Measurements from ENCODE around the gene PXT1.
"Not testable (repeated sequence)": the region's sequence is repeated elsewhere in the genome, so short reads cannot be mapped to it uniquely, and the experiment has no call there.

PXT1 gene, protein sequence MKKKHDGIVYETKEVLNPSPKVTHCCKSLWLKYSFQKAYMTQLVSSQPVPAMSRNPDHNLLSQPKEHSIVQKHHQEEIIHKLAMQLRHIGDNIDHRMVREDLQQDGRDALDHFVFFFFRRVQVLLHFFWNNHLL

DNA sequence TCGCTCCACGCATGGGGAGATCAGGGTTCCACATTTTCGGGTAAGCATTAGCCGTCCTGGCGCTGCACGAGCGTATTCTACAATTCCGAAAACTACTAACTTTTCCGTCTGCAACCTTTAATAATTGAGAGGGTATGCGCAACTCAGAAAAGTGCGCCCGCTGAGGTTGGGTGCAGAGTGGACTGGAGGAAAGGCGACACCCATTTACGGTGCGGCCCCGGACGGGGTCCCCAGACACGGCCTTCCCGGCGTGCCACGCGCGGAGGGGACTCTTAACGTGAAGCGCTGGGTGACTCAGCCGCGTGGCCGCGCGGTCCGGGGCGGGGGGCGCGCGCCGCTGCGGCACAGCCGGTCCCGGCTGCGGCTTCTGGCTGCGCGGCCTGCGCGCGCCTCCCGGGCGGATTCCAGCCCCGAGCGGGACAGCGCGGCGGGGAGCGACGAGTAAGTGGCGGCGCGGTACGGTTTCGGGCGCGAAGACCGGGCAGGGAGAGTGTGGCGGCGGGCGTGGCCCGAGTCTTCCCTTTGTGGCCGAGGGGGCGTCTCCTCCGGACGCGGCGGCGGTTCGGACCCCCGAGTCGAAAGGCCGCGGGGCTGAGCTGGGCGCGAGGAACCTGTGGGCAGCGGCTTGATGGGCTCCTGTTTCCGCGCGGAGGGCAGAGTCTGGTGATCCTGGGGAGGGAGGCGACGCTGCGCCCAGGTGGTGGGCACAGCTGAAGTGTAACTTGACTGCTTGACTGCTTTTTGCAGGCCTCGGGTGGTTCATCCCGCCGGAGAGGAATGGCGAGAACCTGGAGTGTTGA lies at the start of gene PXT1, which contains the start of gene KCTD20:
PXT1 (minus strand) TSS at position 184 of the 800 bp plus-strand sequence. CDS start 16,772 bp downstream, outside the sequence.
KCTD20 (plus strand) TSS at position 330 of the 800 bp plus-strand sequence. CDS start 27,098 bp downstream, outside the sequence.
- peak; percentile 89 for DNase-seq

DNA sequence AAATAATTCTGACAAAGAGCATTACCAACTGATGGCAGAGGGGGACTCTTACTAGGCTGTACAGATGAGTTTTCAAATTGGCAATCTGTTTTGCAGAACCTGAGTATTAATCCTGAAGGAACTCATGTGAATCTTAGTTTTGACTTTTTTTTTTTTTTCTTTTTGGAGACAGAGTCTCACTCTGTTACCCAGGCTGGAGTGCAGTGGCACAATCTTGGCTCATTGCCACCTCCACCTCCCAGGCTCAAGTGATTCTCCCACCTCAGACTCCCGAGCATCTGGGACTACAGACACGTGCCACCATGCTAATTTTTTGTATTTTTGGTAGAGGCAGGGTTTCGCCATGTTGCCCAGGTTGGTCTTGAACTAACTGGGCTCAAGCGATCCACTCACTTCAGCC lies 49.4 kb upstream of the PXT1 start:
- DNase-seq, result no peak

DNA sequence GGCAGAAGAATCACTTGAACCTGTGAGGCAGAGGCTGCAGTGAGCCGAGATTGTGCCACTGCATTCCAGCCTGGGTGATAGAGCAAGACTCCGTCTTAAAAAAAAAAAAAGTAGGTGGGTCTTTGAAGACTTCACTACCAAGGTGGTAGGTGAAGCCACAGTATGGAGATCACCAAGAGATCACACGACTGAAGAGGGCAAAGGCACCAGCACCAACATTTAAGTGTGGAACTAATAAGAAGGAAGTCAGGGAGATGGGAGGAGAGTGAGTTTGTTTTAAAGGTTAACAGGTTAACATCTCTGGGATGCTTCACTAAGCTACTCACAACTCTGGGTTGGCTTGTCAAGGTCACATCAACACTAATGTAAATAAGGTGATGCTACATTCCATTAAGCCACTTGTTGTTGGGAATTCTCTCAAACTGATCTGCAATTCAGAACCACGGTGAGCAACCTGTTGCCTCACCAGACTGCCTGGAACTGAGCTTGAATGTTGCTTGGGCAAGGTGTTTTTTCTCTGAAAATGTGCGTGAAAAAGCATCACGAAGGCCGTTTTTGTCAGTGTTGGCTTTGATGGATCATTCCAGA lies 48.8 kb upstream of the PXT1 start:
- DNase-seq, result no peak

DNA sequence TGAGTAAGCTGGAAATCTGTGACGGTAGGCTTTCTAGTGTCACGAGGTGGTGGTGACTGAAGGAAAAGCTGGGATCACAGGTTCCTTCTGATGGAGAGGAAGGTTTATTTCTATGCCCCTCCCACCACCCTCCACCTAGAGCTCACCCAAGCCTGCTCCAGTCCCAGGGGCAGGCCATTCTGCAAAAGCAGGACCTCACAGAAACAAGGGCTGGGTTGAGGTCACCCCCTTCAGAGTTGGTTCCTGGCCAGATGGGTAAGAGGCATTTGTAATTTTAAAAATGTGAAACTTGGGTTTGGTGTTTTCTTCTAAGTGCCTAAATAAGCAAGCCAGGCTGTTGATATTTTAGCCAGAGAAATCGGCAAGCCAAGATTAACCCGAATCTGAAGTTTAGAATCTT lies 46.8 kb upstream of the PXT1 start:
- DNase-seq, result no peak

DNA sequence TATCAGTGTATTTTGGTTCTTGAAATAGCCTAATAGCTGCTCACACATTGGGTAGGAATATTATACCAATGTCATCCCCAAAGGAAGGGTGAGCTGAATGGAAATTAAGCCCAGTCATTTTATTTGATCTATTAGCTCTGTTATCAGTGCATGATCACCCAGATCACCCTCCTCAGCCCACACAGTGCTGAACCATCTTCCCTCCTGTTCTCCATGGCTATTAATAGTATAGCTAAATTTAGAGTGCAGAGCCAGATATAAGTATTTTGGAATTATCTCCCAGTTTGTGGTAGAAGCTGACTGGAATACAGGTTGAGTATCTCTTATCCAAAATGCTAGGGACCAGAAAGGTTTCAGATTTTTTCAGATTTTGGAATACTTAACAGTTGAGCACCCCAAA lies 45.6 kb upstream of the PXT1 start:
- no peak for DNase-seq

DNA sequence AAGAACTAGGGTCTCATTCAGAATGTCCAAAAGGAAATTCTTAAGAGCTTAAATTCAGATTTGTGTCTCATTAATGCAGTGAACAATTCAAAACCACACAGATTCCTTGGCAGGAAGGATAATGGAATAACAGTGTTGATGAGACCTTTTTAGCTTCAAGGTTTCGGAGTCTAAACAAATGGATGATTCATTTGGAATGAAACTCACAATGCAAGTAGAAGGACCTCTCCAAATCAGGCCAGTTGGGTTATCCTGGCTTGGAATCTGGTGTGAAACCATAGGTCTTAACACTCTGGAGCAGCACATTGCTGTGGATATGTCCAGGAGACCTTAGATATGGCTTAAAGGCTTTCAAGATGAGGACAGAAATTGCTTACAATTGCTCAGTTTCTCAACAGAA lies 45.0 kb upstream of the PXT1 start:
- DNase-seq, result no peak

DNA sequence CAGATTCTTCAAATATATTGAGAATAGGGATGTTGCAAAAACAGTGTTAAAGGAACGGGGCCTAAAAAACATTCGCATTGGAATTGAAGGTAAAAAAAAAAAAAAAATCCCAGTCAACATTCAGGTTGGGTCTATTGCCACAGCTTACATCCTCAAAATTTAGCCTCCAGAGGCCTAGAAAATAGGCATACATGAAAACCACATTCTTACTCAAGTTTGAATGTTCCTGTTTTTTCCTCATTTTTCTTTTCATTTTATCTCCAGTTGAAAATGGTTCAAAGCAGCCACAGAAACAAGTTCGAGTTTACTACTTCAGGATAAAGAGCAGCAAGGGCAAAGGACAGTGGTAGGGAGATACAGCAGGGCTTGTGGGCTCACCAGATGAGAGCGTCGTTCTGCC lies 42.1 kb upstream of the PXT1 start:
- no peak for DNase-seq

DNA sequence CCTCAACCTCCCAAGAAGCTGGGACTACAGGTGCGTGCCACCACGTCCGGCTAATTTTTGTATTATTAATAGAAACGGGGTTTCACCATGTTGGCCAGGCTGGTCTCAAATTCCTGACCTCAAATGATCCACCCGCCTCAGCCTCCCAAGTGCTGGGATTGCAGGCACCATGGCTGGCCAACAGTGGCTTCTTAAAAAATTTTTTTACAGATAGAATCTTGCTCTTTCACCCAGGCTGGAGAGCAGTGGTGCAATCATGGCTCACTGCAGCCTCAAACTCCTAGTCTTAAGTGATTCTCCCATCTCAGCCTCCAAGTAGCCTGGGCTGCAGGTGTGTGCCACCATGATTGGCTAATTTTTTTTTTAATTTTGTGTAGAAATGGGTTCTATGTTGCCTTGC lies 40.7 kb upstream of the PXT1 start:
- DNase-seq, result not testable (repeated sequence)

DNA sequence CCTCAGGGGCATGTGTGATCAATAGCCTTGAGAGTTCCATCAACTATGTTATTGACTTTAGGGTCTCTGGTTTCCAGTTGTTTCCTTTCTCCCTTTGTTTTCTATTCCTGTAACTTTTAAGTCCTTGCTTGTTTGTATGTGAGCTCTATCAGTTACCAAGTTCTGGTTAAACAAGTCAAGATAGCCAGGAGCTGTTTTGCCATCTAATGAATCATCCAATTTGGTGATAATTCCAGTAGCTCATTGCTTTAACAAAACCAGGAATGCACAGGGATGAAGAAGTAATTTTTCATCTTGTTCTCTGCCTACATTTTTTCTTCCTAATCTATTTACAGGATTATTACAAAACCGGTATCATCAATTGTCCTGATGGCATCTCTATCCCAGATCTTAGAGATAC lies 36.6 kb upstream of the PXT1 start:
- DNase-seq, result no peak

DNA sequence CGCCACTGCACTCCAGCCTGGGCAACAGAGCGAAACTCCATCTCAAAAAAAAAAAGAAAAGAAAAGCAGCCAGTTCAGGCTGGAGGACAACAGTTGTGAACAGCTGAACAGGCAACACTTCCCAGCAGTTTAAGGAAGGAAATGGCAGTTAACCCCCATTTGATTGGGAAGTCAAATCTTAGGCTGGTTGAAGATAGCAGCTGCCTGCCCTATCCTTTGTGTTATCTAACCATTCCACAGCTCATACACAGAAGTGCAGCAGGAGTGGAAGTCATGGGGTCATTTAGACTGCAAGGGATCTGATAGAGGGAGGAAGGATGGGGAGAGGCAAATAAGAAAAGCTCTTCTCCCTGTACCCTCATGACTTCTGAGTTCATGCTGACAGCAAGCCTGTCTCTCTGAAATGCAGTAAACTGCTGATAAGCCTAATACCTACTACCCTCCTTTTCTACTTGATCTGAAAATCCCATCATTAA lies 35.4 kb upstream of the PXT1 start:
- no peak for DNase-seq

DNA sequence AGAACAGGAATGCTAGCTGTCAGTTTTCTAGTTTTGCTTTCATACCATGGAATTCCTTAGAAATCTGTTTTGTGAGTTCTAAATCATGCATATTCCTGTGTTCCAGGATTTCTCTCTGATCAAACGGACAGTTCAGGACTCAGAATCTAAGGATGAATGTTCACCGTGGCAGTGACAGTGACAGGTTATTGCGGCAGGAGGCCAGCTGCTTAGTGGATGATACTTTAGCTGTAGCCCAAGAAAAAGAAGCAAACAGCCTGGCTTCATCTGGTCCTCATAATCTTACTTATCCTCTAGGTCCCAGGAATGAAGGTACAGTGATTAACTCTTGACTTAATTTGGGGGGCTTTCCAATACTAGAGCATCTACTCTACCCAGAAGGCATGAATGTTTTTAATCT lies 27.3 kb upstream of the PXT1 start:
- no peak for DNase-seq

DNA sequence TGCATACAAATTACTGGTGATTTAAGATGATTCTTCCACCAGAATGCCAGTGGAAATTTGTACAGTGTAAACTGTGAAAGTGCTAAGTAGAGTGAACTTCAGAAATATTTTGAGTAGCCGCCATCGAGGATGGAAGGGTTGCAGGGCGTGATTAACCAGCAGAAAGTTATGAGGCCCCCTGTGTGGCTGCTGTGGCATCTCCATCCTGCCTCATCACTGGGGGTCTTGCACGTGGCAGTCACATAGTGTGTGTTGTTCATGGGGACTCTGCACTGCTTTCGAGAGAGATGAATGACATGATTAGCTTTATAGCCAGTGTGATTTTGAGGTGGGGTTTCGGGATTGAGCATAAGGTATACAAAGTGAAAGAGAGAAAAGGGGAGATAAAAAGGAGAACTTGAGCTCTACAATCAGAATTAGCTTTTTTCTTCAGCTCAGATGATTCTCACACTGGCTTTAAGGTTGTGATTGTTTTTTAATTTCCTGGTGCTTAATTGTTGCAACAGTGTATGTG lies 26.6 kb upstream of the PXT1 start:
- DNase-seq, result no peak

DNA sequence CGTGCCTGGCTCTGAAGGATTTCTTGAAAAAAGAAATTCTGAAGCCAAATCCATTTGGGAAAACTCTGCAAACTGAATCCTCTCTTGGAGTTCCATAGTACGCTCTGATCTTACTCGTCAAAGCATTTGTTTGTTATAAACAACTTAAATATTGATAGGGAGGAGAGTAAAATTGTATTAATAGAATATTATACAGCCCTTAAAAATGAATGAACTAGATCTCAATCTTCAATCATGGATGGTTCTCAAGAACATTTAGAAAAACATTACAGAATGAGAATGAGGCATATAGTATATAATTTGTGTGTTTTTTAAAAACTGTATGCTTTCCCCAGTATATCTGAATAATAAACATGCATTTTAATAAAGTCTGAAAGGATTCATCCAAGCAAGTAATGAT lies 25.0 kb upstream of the PXT1 start:
- DNase-seq, result no peak

DNA sequence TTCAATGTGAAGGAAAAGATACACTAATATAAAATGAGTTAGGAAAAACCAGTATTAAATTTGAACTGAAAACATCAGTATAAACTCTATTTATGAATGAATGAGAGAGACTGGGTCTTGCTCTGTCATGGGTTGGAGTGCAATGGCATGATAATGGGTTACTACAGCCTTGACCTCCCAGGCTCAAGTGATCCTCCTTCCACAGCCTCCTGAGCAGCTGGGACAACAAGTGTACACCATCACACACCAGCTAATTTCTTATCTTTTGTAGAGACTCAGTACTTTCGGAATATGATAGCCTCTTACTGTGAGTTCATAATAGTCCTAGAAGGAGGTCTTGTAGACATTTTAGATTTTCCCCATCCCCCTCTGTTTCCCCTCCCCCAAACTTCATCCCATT lies 21.6 kb upstream of the PXT1 start:
- DNase-seq, result no peak

DNA sequence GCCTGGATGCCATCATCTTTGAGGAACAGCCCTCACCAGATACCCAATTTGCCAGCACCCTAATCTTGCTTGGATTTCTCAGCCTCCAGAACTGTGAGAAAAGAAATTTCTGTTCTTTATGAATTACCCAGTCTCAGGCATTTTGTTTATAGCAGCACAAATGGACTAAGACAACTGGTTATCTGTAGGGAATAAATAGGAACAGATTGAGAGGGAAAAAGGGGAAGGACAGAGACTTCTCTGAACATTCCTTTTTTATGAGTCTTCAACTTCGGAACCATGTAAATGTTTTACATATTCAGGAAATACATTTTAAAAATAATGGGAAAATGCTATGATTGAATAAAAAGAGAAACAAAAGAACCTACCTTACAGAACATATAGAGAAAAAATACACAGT lies 21.0 kb upstream of the PXT1 start:
- DNase-seq, result no peak

DNA sequence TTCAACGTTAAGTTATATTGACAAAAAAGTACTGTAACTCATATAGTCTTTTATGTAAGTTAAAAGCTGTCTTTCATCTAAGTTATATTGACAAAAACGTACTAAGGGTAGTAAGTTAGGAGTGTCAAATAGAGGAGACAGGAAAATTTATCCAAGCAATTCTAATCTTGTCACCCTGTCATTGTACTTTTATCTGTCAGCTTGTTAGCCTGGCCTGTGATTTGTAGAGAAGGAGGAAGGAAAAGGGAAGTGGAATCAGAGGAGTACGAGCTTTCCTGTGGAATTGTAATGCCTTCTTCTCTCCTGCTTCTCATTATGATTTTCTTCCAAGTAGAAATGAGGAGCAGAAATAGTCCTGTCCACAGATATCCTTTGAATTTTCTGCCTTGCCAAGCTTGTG lies 19.0 kb upstream of the PXT1 start:
- no peak for DNase-seq

DNA sequence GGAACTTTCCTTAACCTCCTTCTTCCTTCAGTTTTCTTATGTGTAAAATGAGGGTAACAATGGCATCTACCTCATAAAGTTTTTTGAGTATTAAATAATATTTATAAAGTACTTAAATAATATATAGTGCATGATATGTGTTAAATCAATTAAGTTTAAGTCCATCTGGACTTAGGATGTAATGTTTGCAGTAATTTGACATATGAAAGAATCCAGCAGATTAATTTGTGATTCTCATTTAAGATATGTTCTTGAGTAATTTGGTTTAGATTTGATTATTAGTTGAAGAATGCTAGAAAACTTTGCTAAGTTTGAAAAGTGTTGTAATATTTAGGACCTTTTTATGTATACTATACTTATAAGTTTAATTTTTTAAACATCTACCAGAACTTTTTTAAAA lies 18.3 kb upstream of the PXT1 start:
- DNase-seq, result no peak

DNA sequence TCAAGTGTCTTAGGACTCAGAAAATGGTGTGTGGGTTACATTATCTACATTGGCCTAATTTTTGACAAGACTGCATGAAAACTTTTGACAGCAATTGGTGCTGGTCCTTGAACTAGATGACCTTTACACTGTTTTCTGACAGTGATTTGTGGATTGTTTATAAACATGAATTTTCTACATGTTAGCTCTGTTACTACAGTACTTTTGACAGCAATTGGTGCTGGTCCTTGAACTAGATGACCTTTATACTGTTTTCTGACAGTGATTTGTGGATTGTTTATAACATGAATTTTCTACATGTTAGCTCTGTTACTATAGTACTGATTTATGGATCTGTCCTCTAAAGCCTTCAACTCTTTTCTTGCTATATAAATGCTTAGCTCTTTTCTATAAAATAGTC lies 16.8 kb upstream of the PXT1 start:
- no peak for DNase-seq

DNA sequence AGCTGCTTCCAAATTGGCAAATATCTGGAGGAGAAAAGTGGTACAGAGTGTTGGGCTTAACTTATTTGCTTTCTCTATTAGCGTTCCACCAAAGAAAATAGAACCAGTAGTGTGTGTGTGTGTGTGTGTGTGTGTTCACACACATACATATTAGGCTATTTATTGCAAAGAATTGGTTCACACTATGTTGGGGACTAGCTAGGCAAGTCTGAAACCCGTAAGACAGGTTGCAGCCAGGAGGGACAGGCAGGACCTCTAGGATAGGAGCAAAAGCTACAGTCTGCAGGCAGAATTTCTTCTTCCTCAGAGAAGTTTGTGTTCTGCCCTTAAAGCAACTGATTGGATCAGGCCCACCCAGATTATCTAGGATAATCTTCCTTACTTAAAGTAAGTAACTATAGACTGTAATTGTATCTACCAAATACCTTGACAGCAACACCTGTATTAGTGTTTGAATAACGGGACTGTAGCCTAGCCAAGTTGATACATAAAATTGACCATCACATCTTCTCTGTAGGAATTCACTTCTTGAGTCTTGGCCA lies 12.9 kb upstream of the PXT1 start:
- DNase-seq, result no peak

DNA sequence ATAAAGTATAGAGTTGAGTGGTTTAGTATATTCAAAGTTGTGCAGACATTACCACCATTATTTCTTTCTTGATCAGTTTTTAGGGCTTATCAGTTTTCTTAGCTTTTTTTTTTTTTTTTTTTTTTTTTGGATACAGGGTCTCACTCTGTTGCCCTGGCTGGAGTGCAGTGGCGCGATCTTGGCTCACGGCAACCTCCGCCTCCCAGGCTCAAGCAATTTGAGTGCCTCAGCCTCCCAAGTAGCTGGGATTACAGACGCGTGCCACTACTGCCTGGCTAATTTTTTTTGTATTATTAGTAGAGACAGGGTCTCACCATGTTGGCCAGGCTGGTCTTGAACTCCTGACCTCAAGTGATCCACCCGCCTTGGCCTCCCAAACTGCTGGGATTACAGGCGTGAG lies 10.2 kb upstream of the PXT1 start:
- not testable (repeated sequence) for DNase-seq

DNA sequence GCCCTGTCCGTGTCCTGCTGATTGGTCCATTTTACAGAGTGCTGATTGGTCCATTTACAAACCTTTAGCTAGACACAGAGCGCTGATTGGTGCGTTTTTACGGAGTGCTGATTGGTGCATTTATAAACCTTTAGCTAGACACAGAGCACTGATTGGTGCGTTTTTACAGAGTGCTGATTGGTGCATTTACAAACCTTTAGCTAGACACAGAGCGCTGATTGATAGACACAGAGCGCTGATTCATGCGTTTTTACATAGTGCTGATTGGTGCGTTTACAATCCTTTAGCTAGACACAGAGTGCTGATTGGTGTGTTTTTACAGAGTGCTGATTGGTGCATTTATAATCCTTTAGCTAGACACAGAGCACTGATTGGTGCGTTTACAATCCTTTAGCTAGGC lies 6.5 kb upstream of the PXT1 start:
- not testable (repeated sequence) for DNase-seq

DNA sequence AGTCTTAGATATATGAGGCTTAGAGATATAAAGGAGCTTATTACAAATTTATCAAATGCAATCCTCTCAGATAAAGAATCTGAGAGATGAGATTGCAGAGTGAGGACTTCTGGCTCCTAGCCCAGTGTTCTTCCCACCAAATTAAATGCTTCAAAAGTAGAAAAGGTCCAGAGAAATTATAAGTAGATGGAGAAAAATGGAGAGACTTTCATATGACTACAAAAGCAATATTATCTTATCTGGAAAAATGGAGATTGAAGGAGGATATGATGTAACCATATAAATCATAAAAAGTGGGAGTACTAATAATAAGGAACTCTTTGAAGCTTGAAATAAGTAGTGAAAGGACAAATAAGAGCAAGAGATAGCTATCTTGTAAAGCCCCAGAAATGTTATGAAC lies 3.0 kb upstream of the PXT1 start:
- DNase-seq, result no peak

DNA sequence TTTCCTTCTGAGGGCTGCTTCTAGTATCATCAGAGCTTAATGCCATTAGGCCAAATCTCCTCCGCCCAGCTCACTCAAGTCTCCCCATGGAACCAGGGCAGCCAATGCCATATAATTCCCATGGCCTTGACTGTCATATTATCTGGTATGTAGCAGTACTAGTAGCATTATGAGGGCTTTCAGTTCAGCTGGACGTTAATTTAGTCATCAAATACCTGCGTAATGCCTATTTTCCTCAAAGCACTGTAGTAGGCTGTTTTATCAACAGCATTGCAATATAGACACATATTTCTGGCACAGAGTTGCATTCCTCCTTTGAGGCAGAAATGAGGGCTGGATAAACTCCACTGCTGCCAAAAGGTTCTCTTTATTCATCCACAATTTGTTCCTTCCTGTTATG lies 1.8 kb upstream of the PXT1 start:
- DNase-seq, result no peak
